Endothelial cell of umbilical vein (primary cell): Measurements from ENCODE around the gene MAST4. TPM values are rescaled to one million over a fixed set of nuclear protein-coding genes. Genes with fewer than 3 reads are reported as not detected.

Experiments used
- BruUV-seq: library from RNA; stranded (reverse); fragments of 400-500 nt; replicated peaks from 2 replicates; lab custom pipeline; 2021; lab: Mats Ljungman, UMichigan
- CTCF ChIA-PET: fragments of 300-600, 350-600 bp; sonication (Branson Sonifier 250); formaldehyde crosslinking; loops from one replicate; lab custom pipeline; 2021; ENCODE audit warnings: antibody characterized with exemption, inconsistent platforms; lab: Charles Lee
- POLR2A ChIA-PET: fragments of 300-600, 350-600 bp; sonication (Branson Sonifier 250); formaldehyde crosslinking; loops from one replicate; lab custom pipeline; 2021; ENCODE audit warnings: antibody characterized with exemption, inconsistent platforms; lab: Charles Lee
- DNase-seq: peaks from one replicate; pipeline ENCODE4 v3.0.0-alpha.2; 2011; ENCODE audit warnings: low read depth, low spot score
- FAIRE-seq: peaks from 2 replicates; lab custom pipeline; 2011; peaks lifted over from hg19 to GRCh38; lab: Jason Lieb, UNC
- H2AFZ ChIP-seq: 2 replicates; pipeline ENCODE4 v1.6.0; 2012; ENCODE audit warnings: low read depth, low read length, control low read depth, inconsistent platforms
- H3K27ac ChIP-seq: 2 replicates; pipeline ENCODE4 v1.5.1; 2011; ENCODE audit warnings: low read depth, mild to moderate bottlenecking, control low read depth, low read length, moderate library complexity; ENCODE audit not compliant: insufficient read depth
- H3K27me3 ChIP-seq, 2 experiments: 2 replicates each; pipeline versions ENCODE4 v1.6.0 to v1.6.1; 2011; ENCODE audit warnings: low read length in 2 of 2, mixed read lengths in 1 of 2; ENCODE audit not compliant: control insufficient read depth in 2 of 2, insufficient read depth in 2 of 2
- H3K36me3 ChIP-seq, 2 experiments: 2 replicates in 1 of 2; 3 replicates in 1 of 2; pipeline ENCODE4 v1.5.1; 2011; ENCODE audit warnings: low read length in 2 of 2, mild to moderate bottlenecking in 1 of 2, moderate library complexity in 1 of 2; ENCODE audit not compliant: control insufficient read depth in 2 of 2, insufficient read depth in 2 of 2; ENCODE audit errors: extremely low read depth in 1 of 2
- H3K4me1 ChIP-seq: 3 replicates; pipeline ENCODE4 v1.5.1; 2011; ENCODE audit warnings: mild to moderate bottlenecking, low read length; ENCODE audit not compliant: control insufficient read depth, insufficient read depth; ENCODE audit errors: extremely low read depth
- H3K4me2 ChIP-seq: 2 replicates; pipeline ENCODE4 v1.6.1; 2011; ENCODE audit warnings: low read length, control low read depth, mixed read lengths; ENCODE audit not compliant: insufficient read depth
- H3K4me3 ChIP-seq, 3 experiments: fragments of 200-600 bp in 1 of 3; sonication (generic), shearing (Covaris generic) in 1 of 3; replicated peaks in 1 of 3; 2 replicates each; pipeline ENCODE4 v1.5.1; 2011 to 2016; ENCODE audit warnings: control low read depth in 3 of 3, low read length in 3 of 3, mild to moderate bottlenecking in 2 of 3, inconsistent platforms in 1 of 3, low read depth in 1 of 3, moderate library complexity in 1 of 3; ENCODE audit not compliant: insufficient read depth in 1 of 3
- H3K79me2 ChIP-seq: 2 replicates; pipeline ENCODE4 v1.6.0; 2012; ENCODE audit warnings: low read length, inconsistent platforms; ENCODE audit not compliant: control insufficient read depth, insufficient read depth
- H3K9ac ChIP-seq: replicated peaks from 2 replicates; pipeline ENCODE3; 2011; ENCODE audit warnings: low read length, control low read depth; ENCODE audit not compliant: insufficient read depth; ENCODE audit errors: extremely low read depth
- H3K9me1 ChIP-seq: replicated peaks from 3 replicates; pipeline ENCODE4 v1.6.0; 2011; ENCODE audit warnings: mild to moderate bottlenecking, low read length; ENCODE audit not compliant: control insufficient read depth, insufficient read depth; ENCODE audit errors: extremely low read depth
- H3K9me3 ChIP-seq: replicated peaks from 2 replicates; pipeline ENCODE4 v1.5.1; 2012; ENCODE audit warnings: low read length, inconsistent platforms; ENCODE audit not compliant: control insufficient read depth, insufficient read depth
- H4K20me1 ChIP-seq: replicated peaks from 2 replicates; pipeline ENCODE3; 2011; ENCODE audit warnings: mild to moderate bottlenecking, low read length; ENCODE audit not compliant: control insufficient read depth, insufficient read depth; ENCODE audit errors: extremely low read depth
- EZH2 ChIP-seq: IDR thresholded peaks from 2 replicates; pipeline ENCODE4 v1.6.1; 2012; ENCODE audit warnings: borderline replicate concordance, low read depth, mild to moderate bottlenecking, moderate library complexity, low read length, inconsistent platforms; ENCODE audit not compliant: severe bottlenecking
- FOS ChIP-seq: IDR thresholded peaks from 2 replicates; pipeline ENCODE4 v1.6.1; 2011; ENCODE audit warnings: mild to moderate bottlenecking, low read length, moderate library complexity, borderline replicate concordance; ENCODE audit not compliant: insufficient read depth
- JUN ChIP-seq: IDR thresholded peaks from 2 replicates; pipeline ENCODE4 v1.6.1; 2011; ENCODE audit warnings: borderline replicate concordance, low read depth; ENCODE audit not compliant: insufficient read length, insufficient read depth
- POLR2A ChIP-seq: IDR thresholded peaks from 2 replicates; pipeline ENCODE4 v1.6.1; 2012; ENCODE audit warnings: low read depth, mild to moderate bottlenecking, control low read depth, low read length
- POLR2AphosphoS5 ChIP-seq: IDR thresholded peaks from 2 replicates; pipeline ENCODE4 v1.6.1; 2012; ENCODE audit warnings: low read depth, mild to moderate bottlenecking, control low read depth, low read length, moderate library complexity; ENCODE audit not compliant: insufficient read depth
- dilution Hi-C: fragments of 300-500 bp; cut with MboI; formaldehyde crosslinking; loops from one replicate; pipeline ENCODE4 v1.15.0; 2019; ENCODE audit warnings: low sequenced_read_pairs; ENCODE audit not compliant: extremely low pct_ligation_motif_present
- intact Hi-C: fragments of 100-400 bp; cut with micrococcal nuclease; formaldehyde crosslinking; loops from one replicate; pipeline ENCODE4 v1.10.0; 2022
- polyA plus RNA-seq, 4 experiments: library from polyadenylated mRNA; depleted of rRNA in 3 of 4; stranded (reverse) in 3 of 4; unstranded in 1 of 4; fragments of >200 nt; gene quantifications; 2 replicates each; pipeline versions ENCODE4 v1.2.1 to v1.2.3, GENCODE V29; 2011 to 2012; ENCODE audit warnings: missing spikeins in 1 of 4
- total RNA-seq: library from RNA; stranded (reverse); gene quantifications from 2 replicates; pipeline ENCODE4 v1.2.3, GENCODE V29; 2021
- TF ChIP-seq, protein P1 (sequence below), 2 donors: IDR thresholded peaks; 1 replicate in 1 of 2; 2 replicates in 1 of 2; pipeline ENCODE4 v1.5.1; 2011; ENCODE audit warnings: low read length in 2 of 2, mild to moderate bottlenecking in 2 of 2, moderate library complexity in 2 of 2, control low read depth in 1 of 2, inconsistent platforms in 1 of 2, low read depth in 1 of 2; ENCODE audit not compliant: insufficient read depth in 1 of 2; ENCODE audit errors: extremely low read depth in 1 of 2
- TF ChIP-seq, protein P2 (sequence below): IDR thresholded peaks from 2 replicates; pipeline ENCODE4 v1.6.1; 2011; ENCODE audit not compliant: insufficient read depth, insufficient read length

Gene MAST4
- total and polyA plus RNA-seq, 2 donors (not counting 3 experiments of a cell fraction or from before 2014, with no cell fraction given): 40.2 to 116 TPM

DNA sequence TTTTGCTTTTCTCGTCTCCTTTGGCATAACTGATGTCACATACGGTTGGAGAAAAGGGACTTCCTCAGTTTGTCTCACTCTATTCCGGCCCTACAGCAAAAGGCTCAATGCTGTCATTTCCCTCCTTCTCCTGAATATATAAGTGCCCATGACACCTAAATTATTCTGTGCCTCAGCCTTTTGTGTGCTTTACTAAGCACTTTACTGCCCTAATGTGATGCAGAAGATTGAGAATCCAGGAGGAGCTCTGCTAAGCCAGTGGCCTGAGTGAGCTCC lies 592.8 kb downstream of the MAST4 start:
- intact Hi-C loops (no loop called here), dilution Hi-C loops (no loop called here)
- H3K4me1 ChIP-seq: no peaks in the 10 kb centered on the region
- H3K79me2 ChIP-seq: no peaks in the 10 kb centered on the region
- H3K4me3 ChIP-seq: no peak overlapping the region
- ChIA-PET POLR2A (interaction anchor here (0.6 kb wide), 1 partner anchor 1086 kb away, joined by 5 read pairs; no protein-coding TSS in a partner anchor), CTCF (no interaction called here)
- no peak overlapping the region for H3K27ac ChIP-seq
- H3K4me2 ChIP-seq: no peak overlapping the region
- no peaks in the 10 kb centered on the region for H3K36me3 ChIP-seq
- H3K9me1 ChIP-seq: no peaks in the 10 kb centered on the region
- TF ChIP-seq JUN (no peak), POLR2AphosphoS5 (no peak), EZH2 (no peak), FOS (no peak), POLR2A (no peak)
- TF ChIP-seq, protein P1, sequence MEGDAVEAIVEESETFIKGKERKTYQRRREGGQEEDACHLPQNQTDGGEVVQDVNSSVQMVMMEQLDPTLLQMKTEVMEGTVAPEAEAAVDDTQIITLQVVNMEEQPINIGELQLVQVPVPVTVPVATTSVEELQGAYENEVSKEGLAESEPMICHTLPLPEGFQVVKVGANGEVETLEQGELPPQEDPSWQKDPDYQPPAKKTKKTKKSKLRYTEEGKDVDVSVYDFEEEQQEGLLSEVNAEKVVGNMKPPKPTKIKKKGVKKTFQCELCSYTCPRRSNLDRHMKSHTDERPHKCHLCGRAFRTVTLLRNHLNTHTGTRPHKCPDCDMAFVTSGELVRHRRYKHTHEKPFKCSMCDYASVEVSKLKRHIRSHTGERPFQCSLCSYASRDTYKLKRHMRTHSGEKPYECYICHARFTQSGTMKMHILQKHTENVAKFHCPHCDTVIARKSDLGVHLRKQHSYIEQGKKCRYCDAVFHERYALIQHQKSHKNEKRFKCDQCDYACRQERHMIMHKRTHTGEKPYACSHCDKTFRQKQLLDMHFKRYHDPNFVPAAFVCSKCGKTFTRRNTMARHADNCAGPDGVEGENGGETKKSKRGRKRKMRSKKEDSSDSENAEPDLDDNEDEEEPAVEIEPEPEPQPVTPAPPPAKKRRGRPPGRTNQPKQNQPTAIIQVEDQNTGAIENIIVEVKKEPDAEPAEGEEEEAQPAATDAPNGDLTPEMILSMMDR (IDR thresholded peaks at IDR 0.05; ENCODE audit: extremely low read depth in 1 of 2, insufficient read depth in 1 of 2, low read depth in 1 of 2, low read length in 2 of 2): no peak
- TF ChIP-seq, protein P2, sequence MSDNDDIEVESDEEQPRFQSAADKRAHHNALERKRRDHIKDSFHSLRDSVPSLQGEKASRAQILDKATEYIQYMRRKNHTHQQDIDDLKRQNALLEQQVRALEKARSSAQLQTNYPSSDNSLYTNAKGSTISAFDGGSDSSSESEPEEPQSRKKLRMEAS: no peak
- H2AFZ ChIP-seq: no peak overlapping the region
- no TSS peak for BruUV-seq
- FAIRE-seq (no peak), DNase-seq (no peak)
- no peaks in the 10 kb centered on the region for H3K9me3 ChIP-seq
- no peak overlapping the region for H3K9ac ChIP-seq
- no peaks in the 10 kb centered on the region for H3K27me3 ChIP-seq
- H4K20me1 ChIP-seq: no peaks in the 10 kb centered on the region
